Common myeloid progenitor, CD34-positive (primary cell): Measurements from ENCODE around the gene ARF1.

Experiments
- CTCF ChIA-PET: fragments of 350-600 bp; sonication (Branson Sonifier 250); formaldehyde crosslinking; loops from one replicate; lab custom pipeline; 2021; ENCODE audit warnings: antibody characterized with exemption; lab: Charles Lee
- POLR2A ChIA-PET: fragments of 350-600 bp; sonication (Branson Sonifier 250); formaldehyde crosslinking; loops from one replicate; lab custom pipeline; 2021; ENCODE audit warnings: antibody characterized with exemption; lab: Charles Lee
- DNase-seq, 3 donors: peaks; one replicate each; pipeline versions ENCODE4 v3.0.0 to v3.0.0-alpha.2; 2013
- H3K27ac ChIP-seq, 2 experiments: 1 replicate in 1 of 2; 2 replicates in 1 of 2; pipeline ENCODE4 v1.7.0; 2013; ENCODE audit warnings: inconsistent platforms in 2 of 2, low read length in 2 of 2, mild to moderate bottlenecking in 2 of 2, low read depth in 1 of 2, moderate library complexity in 1 of 2; ENCODE audit not compliant: severe bottlenecking in 2 of 2, insufficient read depth in 1 of 2, poor library complexity in 1 of 2
- H3K27me3 ChIP-seq, 5 experiments: replicated peaks in 2 of 5; 1 replicate in 3 of 5; 2 replicates in 2 of 5; pipeline versions ENCODE4 v1.6.1 to v1.7.0; 2013; ENCODE audit warnings: low read length in 4 of 5, mild to moderate bottlenecking in 2 of 5, moderate library complexity in 2 of 5, inconsistent platforms in 1 of 5; ENCODE audit not compliant: insufficient read depth in 5 of 5, control insufficient read depth in 4 of 5
- H3K36me3 ChIP-seq, 4 experiments: 1 replicate in 2 of 4; 2 replicates in 2 of 4; pipeline versions ENCODE4 v1.6.1 to v1.7.0; 2013; ENCODE audit warnings: low read length in 3 of 4, control low read depth in 1 of 4, mild to moderate bottlenecking in 1 of 4; ENCODE audit not compliant: control insufficient read depth in 4 of 4, insufficient read depth in 4 of 4
- H3K4me1 ChIP-seq, 4 experiments: 1 replicate in 3 of 4; 2 replicates in 1 of 4; pipeline versions ENCODE4 v1.6.1 to v1.7.1; 2013; ENCODE audit warnings: low read length in 3 of 4, mild to moderate bottlenecking in 3 of 4, control low read depth in 1 of 4, inconsistent platforms in 1 of 4, moderate library complexity in 1 of 4; ENCODE audit not compliant: control insufficient read depth in 4 of 4, insufficient read depth in 4 of 4; ENCODE audit errors: control extremely low read depth in 1 of 4
- H3K4me3 ChIP-seq, 7 experiments: 1 replicate in 4 of 7; 2 replicates in 3 of 7; pipeline versions ENCODE4 v1.5.1 to v1.7.0; 2013; ENCODE audit warnings: mild to moderate bottlenecking in 7 of 7, low read length in 6 of 7, moderate library complexity in 6 of 7, inconsistent platforms in 2 of 7, low read depth in 2 of 7, control low read depth in 1 of 7; ENCODE audit not compliant: insufficient read depth in 4 of 7, control insufficient read depth in 1 of 7; ENCODE audit errors: extremely low read depth in 1 of 7
- H3K9me3 ChIP-seq, 5 experiments: 1 replicate in 4 of 5; 2 replicates in 1 of 5; pipeline versions ENCODE4 v1.6.1 to v1.7.1; 2013; ENCODE audit warnings: low read length in 4 of 5, mild to moderate bottlenecking in 2 of 5, inconsistent platforms in 1 of 5, low read depth in 1 of 5, moderate library complexity in 1 of 5; ENCODE audit not compliant: control insufficient read depth in 4 of 5, insufficient read depth in 2 of 5; ENCODE audit errors: control extremely low read depth in 1 of 5
- WGBS: methylation state at CpG from one replicate; pipeline ENCODE4 v1.1.5; 2013; ENCODE audit not compliant: insufficient coverage; 5-methylcytosine and 5-hydroxymethylcytosine counted together

Gene ARF1

DNA sequence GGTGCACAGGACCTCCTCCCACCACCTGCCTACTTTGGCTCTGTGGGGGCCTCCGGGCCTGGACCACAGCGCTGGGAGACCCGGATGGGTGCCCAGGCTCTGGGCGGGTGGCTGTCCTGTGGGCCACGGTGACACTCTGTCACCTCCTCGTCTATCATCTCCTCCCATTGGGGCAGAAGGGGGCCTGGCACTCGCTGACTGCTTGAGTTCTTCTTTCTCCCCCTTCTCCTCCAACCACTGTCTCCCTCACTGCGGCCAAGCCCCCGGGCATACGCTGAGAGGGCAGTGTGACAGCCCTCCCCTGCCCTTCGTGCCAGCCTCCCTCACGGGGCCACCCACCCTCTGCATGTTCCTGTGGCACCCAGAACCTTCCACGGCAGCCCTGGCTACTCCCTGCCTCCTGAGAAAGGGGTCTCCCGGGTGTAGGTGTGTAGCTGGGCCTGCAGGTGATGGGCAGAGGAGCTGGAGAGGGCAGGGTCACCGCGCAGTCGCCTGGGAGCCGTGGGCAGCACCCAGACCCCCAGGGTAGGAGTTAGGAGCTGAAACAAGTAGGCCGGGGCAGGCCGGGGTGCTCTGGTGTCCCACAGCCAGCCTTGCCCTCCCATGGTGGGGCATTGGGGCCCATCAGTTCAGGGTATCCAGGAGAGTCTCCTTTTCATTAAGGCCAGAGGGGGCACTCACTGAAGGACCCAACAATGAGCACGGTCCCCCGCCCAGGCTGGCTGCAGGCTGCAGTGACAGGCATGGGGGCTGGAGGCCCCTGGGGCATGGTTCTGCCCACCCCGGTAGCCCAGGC is 9.2 kb upstream of the ARF1 start:
- peaks cover 0 to 48% (median 25%) of the 10 kb centered on the region in 5 experiments for H3K27me3 ChIP-seq
- 86% methylated on average over 21 of the region's 23 CpGs for WGBS
- H3K9me3 ChIP-seq, result no peaks in the 10 kb centered on the region
- DNase-seq, result no peak
- no peak overlapping the region for H3K4me3 ChIP-seq
- no peaks in the 10 kb centered on the region for H3K4me1 ChIP-seq
- ChIA-PET POLR2A (no interaction called here), CTCF (interaction anchor here (1.0 to 1.7 kb wide), 3 partner anchors 67 to 74 kb away, joined by 3 to 7 read pairs (median 4); partner anchors contain the start of gene WNT3A)
- H3K36me3 ChIP-seq, result no peaks in the 10 kb centered on the region
- H3K27ac ChIP-seq, result no peak overlapping the region

DNA sequence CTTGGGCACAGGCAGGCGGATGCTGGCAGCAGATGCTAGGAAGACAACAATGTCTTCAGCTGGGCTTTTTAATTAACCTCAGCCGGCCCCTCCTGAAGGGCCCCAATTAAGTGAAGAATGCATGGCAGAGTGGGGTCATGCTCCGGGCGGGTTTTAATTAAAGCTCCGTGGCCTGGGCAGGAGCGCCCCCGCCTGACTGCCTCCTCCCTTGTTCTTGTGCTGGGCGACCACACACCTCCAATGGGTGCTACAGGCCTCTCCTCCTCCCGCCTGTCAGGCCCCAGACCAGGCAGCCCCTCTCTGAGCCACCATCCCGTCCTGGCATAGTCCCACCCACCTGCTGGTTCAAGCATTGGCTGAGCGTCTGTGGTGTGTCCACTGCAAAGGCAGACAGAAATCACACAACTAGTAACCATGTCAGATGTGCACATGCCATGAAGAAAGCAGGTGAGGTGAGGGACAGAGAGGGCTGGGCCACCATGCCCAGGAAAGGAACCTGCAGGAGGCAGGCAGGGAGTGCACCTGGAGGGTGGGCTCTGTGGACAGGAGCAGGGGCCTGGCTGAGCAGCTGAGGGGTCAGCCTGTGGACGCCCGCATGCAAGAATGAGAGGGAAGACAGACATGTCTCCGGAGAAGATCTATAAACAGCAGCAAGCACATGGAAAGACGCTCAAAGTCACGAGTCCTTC is 8.5 kb upstream of the ARF1 start:
- Histone ChIP-seq H3K36me3 (no peaks in the 10 kb centered on the region), H3K9me3 (no peaks in the 10 kb centered on the region), H3K4me1 (no peaks in the 10 kb centered on the region), H3K4me3 (no peak overlapping the region), H3K27me3 (peaks cover 0 to 41% (median 18%) of the 10 kb centered on the region in 5 experiments), H3K27ac (no peak overlapping the region)
- ChIA-PET POLR2A (no interaction called here), CTCF (interaction anchor here (1.0 to 1.7 kb wide), 4 partner anchors 32 to 75 kb away, joined by 3 to 7 read pairs (median 4); partner anchors contain the start of gene WNT3A)
- no peak for DNase-seq
- WGBS, result 84% methylated on average over 14 of the region's 16 CpGs

DNA sequence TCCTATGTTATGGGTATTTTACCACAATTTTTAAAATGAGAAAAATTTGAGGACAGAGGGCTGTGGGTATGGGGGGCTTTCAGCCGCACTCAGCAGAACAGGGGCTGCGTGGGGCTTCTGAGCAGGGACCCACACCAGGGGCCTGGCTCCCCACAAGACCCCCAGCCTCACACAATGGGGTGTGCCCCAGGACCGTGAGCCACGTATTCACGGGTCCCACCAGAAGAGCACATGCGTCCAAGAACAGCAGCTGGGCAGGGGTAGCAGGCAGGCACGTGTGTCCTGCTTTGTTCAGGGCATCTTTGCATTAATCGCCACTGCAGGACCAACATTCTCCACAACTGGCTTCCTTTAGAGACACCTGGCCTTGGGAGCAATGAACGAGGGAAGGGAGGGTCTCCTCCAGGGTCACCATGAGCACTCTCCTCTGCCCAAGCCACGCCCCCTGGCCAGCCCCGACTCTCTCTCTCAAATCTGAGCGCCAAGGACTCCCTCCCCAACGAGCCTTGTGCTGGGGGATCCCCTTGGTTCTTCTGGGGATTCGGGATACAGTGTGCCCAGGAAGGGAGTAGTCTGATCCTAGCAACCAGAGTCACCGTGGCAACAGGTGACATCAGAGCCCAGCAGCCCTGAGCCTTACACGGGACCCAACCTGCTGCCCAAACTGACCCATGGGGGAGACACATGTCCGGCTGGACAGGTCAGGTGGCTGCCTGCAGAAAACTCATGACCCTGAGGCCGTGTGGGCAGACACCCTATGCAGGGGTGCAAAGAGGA is 7.4 kb upstream of the ARF1 start:
- DNase-seq, result no peak
- Histone ChIP-seq H3K27ac (no peak overlapping the region), H3K4me1 (no peaks in the 10 kb centered on the region), H3K36me3 (no peaks in the 10 kb centered on the region), H3K9me3 (no peaks in the 10 kb centered on the region), H3K4me3 (no peak overlapping the region), H3K27me3 (peaks cover 0 to 30% (median 10%) of the 10 kb centered on the region in 5 experiments)
- WGBS, result 69% methylated on average over 17 of the region's 18 CpGs
- POLR2A ChIA-PET, result no interaction called here
- CTCF ChIA-PET, result interaction anchor here (1.0 to 1.7 kb wide), 4 partner anchors 12 to 76 kb away, joined by 3 to 7 read pairs (median 4); no protein-coding TSS in a partner anchor

DNA sequence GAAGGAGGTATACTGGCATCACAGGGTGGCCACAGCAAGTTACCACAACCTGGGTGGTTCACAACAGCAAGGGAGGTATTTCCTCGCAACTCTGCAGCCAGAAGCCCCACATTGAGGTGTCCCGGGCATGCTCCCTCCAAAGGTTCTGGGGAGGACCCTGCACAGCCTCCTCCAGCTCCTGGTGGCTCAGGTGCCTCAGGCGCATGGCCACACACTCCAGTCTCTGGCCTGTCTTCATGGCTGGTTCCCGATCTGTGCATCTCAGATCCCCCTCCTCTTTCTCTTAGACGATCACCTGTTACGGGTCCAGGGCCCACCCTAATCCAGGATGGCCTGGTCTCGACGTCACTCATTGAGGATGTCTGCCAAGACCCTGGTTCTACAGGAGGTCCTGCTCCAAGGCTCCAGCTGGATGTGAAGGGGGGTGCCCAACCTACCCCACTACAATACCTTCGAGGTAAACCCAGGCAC is 6.7 kb upstream of the ARF1 start:
- Histone ChIP-seq H3K9me3 (no peaks in the 10 kb centered on the region), H3K27ac (no peak overlapping the region), H3K4me3 (no peak overlapping the region), H3K4me1 (no peaks in the 10 kb centered on the region), H3K27me3 (peaks cover 0 to 23% (median 6%) of the 10 kb centered on the region in 5 experiments), H3K36me3 (no peaks in the 10 kb centered on the region)
- CTCF ChIA-PET, result interaction anchor here (1.7 to 2.8 kb wide), 2 partner anchors 11 to 70 kb away, joined by 3 to 9 read pairs; no protein-coding TSS in a partner anchor
- WGBS, result 96% methylated on average over 9 of the region's 9 CpGs
- no peak for DNase-seq
- POLR2A ChIA-PET, result no interaction called here

DNA sequence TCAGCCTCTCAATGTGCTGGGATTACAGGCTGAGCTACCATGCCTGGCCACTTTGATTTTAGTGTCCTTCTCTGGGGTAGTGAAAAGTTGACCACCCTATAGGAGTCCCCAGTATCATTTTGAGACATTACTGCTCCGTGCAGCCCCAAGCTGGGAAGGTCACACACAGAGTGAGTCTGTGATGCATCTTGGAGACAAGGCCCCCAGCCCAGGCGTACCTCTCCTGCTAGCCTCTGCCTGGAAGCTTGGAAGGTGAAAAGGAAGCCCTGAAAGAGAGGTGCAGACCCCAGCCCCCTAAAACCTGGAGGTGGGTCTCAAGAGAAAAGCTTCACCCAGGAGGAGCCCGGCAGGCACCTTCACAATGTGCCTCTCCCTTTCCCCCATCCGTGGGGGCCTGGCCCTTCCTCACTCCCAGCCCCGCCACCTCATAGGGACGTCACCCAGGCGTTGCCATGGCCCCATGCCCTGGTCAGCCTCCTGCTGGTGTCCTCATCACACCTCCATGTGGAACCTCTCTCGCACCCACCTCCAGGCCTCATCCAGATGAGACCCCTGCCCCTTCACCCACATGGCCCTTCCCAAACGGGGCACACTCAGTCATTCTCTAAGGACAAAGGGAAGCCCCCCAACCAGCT is 5.6 kb upstream of the ARF1 start:
- no peak for DNase-seq
- H3K4me1 ChIP-seq, result peaks cover 0 to 9% (median 8%) of the 10 kb centered on the region in 4 experiments
- no peak overlapping the region for H3K4me3 ChIP-seq
- no peaks in the 10 kb centered on the region for H3K9me3 ChIP-seq
- ChIA-PET POLR2A (no interaction called here), CTCF (interaction anchor here (0.7 to 2.8 kb wide), 4 partner anchors 10 to 78 kb away, joined by 3 to 9 read pairs (median 5); no protein-coding TSS in a partner anchor)
- WGBS, result 96% methylated on average over 9 of the region's 9 CpGs
- peaks cover 0 to 12% (median 0%) of the 10 kb centered on the region in 5 experiments for H3K27me3 ChIP-seq
- H3K36me3 ChIP-seq, result no peaks in the 10 kb centered on the region
- H3K27ac ChIP-seq, result no peak overlapping the region

DNA sequence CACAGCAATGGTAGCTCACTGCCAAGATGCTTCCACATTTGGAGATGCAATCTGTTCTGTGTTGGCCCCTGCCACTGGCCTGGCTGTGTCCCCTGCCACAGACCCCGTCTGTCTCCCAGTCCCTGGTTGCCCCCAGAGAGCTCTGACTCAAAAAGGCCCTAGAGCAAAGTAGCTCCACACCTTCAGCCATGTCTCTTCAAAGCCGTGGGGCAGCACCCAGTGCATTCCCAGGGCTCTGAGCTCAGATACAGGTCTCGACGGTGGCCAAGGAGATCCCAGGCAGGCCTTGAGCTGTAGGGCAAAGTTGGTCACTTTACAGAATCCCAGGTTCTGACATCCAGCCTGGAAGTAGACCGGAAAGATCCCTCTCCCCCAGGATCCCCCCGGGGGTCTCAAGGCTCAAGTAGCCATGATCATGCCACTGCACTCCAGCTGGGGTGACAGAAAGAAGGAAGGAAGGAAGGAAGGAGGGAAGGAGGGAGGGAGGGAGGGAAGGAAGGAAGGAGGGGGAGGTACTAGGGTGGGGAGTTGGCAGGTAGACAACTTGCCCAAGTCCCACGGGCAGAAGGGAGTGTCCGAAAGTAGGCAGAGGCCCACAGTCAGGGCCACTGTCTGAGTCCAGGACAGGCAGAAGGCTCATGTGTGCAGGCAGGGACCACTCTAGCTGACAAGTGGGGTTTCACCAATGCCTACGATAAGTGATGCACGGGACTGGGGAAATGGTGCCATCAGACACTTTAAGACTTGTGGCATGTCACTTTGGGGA is 4.8 kb upstream of the ARF1 start:
- Histone ChIP-seq H3K4me1 (peaks cover 0 to 12% (median 10%) of the 10 kb centered on the region in 4 experiments), H3K4me3 (no peak overlapping the region), H3K36me3 (no peaks in the 10 kb centered on the region), H3K27me3 (peaks cover 0 to 5% (median 0%) of the 10 kb centered on the region in 5 experiments), H3K27ac (no peak overlapping the region), H3K9me3 (no peaks in the 10 kb centered on the region)
- POLR2A ChIA-PET, result no interaction called here
- WGBS, result 85% methylated on average over 8 of the region's 10 CpGs
- DNase-seq, result no peak
- CTCF ChIA-PET, result interaction anchor here (0.7 to 2.8 kb wide), 3 partner anchors 72 to 79 kb away, joined by 3 to 9 read pairs (median 7); no protein-coding TSS in a partner anchor
